Measurements from ENCODE around the gene RFX2.

GRCh38 chr19:6101991-6102390 is 8.3 kb downstream of the RFX2 start:
- TF ChIP-seq EZH2 (IDR thresholded peaks at IDR 0.05; ENCODE audit: low read length, unreplicated experiment) (no peak), CTCF (conservative IDR thresholded peaks at IDR 0.05; ENCODE audit: low read depth, low read length) (no peak)

Measured in PC-3 (cell line).